ENCODE measurements around the gene MYBPC2. TPM values are rescaled to one million over a fixed set of nuclear protein-coding genes. Genes with fewer than 3 reads are reported as not detected.

Gene MYBPC2
- total and polyA plus RNA-seq, 9 of the 15 experiments (the other 6 are each of a cell fraction or from before 2014, with no cell fraction given), result 0.01 to 0.14 (median 0.04) TPM; not detected in 6

DNA sequence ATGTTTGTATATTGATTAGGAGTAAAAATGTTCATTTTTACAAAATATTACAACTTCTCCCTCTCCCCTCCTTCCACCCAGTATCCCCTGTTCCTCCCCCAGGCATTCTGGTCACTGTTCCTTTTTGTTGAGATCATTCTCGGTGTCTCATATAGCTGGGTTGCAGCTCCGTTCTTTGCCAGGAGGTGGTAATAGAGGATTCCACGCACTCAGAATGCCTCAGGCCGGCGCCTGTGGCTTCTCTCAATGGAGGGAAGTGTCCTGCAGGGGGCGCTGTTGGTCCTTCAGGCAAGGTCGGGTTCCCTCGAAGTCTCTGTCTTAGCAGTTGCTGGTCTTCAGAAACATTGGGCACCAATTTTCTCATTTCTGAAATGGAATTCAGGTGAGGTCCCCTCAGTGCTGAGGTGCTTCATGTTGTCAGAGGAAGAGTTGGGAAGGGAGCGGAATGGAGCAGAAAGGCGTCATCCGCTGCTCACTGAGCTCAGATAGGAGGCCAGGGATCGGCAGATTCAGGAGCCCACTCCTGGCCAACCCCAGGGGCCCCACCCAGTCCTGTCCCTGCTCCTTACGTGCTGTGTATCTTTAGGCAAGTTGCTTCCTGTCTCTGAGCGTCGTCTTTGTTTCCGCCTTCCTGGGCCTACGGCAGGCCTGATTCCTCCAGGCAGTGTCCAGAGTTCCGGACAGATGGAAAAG lies 54.3 kb downstream of the MYBPC2 start (continued):
- TF ChIP-seq, protein P1, sequence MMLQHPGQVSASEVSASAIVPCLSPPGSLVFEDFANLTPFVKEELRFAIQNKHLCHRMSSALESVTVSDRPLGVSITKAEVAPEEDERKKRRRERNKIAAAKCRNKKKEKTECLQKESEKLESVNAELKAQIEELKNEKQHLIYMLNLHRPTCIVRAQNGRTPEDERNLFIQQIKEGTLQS (IDR thresholded peaks at IDR 0.05), result peak; percentile 22; the same call in 1 of the 2 replicates
- TF ChIP-seq, protein P1 (CRISPR knock-in tag; conservative IDR thresholded peaks at IDR 0.05), result no peak
- TF ChIP-seq, protein P2, sequence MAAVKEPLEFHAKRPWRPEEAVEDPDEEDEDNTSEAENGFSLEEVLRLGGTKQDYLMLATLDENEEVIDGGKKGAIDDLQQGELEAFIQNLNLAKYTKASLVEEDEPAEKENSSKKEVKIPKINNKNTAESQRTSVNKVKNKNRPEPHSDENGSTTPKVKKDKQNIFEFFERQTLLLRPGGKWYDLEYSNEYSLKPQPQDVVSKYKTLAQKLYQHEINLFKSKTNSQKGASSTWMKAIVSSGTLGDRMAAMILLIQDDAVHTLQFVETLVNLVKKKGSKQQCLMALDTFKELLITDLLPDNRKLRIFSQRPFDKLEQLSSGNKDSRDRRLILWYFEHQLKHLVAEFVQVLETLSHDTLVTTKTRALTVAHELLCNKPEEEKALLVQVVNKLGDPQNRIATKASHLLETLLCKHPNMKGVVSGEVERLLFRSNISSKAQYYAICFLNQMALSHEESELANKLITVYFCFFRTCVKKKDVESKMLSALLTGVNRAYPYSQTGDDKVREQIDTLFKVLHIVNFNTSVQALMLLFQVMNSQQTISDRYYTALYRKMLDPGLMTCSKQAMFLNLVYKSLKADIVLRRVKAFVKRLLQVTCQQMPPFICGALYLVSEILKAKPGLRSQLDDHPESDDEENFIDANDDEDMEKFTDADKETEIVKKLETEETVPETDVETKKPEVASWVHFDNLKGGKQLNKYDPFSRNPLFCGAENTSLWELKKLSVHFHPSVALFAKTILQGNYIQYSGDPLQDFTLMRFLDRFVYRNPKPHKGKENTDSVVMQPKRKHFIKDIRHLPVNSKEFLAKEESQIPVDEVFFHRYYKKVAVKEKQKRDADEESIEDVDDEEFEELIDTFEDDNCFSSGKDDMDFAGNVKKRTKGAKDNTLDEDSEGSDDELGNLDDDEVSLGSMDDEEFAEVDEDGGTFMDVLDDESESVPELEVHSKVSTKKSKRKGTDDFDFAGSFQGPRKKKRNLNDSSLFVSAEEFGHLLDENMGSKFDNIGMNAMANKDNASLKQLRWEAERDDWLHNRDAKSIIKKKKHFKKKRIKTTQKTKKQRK (IDR thresholded peaks at IDR 0.05; ENCODE audit: borderline replicate concordance, low read depth, low read length), result no peak
- TF ChIP-seq BMI1 (IDR thresholded peaks at IDR 0.05; ENCODE audit: low read length), result no peak
- no peak for TF ChIP-seq RERE (CRISPR knock-in tag; IDR thresholded peaks at IDR 0.05; ENCODE audit: borderline replicate concordance)
- TF ChIP-seq ZNF764 (CRISPR knock-in tag; IDR thresholded peaks at IDR 0.05; ENCODE audit: low read depth), result peak; percentile 99
- TF ChIP-seq CBX5 (IDR thresholded peaks at IDR 0.05; ENCODE audit: borderline replicate concordance, low read depth), result peak; percentile 93
- TF ChIP-seq CTBP1 (IDR thresholded peaks at IDR 0.05; ENCODE audit: borderline replicate concordance), result no peak
- TF ChIP-seq MLX (CRISPR knock-in tag; conservative IDR thresholded peaks at IDR 0.05), result no peak
- TF ChIP-seq, protein P3, sequence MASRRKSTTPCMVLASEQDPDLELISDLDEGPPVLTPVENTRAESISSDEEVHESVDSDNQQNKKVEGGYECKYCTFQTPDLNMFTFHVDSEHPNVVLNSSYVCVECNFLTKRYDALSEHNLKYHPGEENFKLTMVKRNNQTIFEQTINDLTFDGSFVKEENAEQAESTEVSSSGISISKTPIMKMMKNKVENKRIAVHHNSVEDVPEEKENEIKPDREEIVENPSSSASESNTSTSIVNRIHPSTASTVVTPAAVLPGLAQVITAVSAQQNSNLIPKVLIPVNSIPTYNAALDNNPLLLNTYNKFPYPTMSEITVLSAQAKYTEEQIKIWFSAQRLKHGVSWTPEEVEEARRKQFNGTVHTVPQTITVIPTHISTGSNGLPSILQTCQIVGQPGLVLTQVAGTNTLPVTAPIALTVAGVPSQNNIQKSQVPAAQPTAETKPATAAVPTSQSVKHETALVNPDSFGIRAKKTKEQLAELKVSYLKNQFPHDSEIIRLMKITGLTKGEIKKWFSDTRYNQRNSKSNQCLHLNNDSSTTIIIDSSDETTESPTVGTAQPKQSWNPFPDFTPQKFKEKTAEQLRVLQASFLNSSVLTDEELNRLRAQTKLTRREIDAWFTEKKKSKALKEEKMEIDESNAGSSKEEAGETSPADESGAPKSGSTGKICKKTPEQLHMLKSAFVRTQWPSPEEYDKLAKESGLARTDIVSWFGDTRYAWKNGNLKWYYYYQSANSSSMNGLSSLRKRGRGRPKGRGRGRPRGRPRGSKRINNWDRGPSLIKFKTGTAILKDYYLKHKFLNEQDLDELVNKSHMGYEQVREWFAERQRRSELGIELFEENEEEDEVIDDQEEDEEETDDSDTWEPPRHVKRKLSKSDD (conservative IDR thresholded peaks at IDR 0.05; ENCODE audit: low read length), result no peak

All from K562 (cell line).